HEK293T (cell line): ENCODE results near the gene SLC25A25.

ENCODE experiments used
- CTCF ChIA-PET: fragments of 350-600 bp; formaldehyde crosslinking; extraction: SDS; loops from one replicate; lab custom pipeline; 2021; ENCODE audit warnings: antibody characterized with exemption, inconsistent platforms; lab: Yijun Ruan, JAX
- POLR2A ChIA-PET: fragments of 350-600 bp; formaldehyde crosslinking; extraction: SDS; loops from one replicate; lab custom pipeline; 2020; ENCODE audit warnings: antibody characterized with exemption, inconsistent platforms; lab: Yijun Ruan, JAX
- DNase-seq: peaks from one replicate; pipeline ENCODE4 v3.0.0; 2012; ENCODE audit warnings: mixed read lengths; ENCODE audit errors: extremely low spot score
- ARNT ChIP-seq: fragments of 450-650 bp; IDR thresholded peaks from 2 replicates; pipeline ENCODE4 v1.6.1; 2017; ENCODE audit warnings: mild to moderate bottlenecking
- BHLHE40 ChIP-seq: fragments of 450-650 bp; IDR thresholded peaks from 2 replicates; pipeline ENCODE4 v1.6.1; 2016; ENCODE audit warnings: mild to moderate bottlenecking, moderate library complexity, borderline replicate concordance
- CTBP1 ChIP-seq: fragments of 450-650 bp; IDR thresholded peaks from 2 replicates; pipeline ENCODE4 v1.6.1; 2016; ENCODE audit warnings: borderline replicate concordance
- ELF4 ChIP-seq: fragments of 450-650 bp; IDR thresholded peaks from 2 replicates; pipeline ENCODE4 v1.6.1; 2017; ENCODE audit warnings: antibody characterized with exemption
- FOXA1 ChIP-seq: fragments of 450-650 bp; IDR thresholded peaks from 2 replicates; pipeline ENCODE4 v1.6.1; 2016; ENCODE audit warnings: mild to moderate bottlenecking
- FOXK2 ChIP-seq: fragments of 450-650 bp; IDR thresholded peaks from 2 replicates; pipeline ENCODE4 v1.6.1; 2016; ENCODE audit warnings: mild to moderate bottlenecking
- FOXM1 ChIP-seq: fragments of 450-650 bp; IDR thresholded peaks from 2 replicates; pipeline ENCODE4 v1.6.1; 2017; ENCODE audit warnings: mild to moderate bottlenecking, borderline replicate concordance
- HDGF ChIP-seq: fragments of 450-650 bp; IDR thresholded peaks from 2 replicates; pipeline ENCODE4 v1.6.1; 2017; ENCODE audit warnings: antibody characterized with exemption, borderline replicate concordance
- L3MBTL2 ChIP-seq: fragments of 450-650 bp; conservative IDR thresholded peaks from 2 replicates; pipeline ENCODE4 v1.6.1; 2016; ENCODE audit warnings: mild to moderate bottlenecking
- LEF1 ChIP-seq: fragments of 450-650 bp; IDR thresholded peaks from 2 replicates; pipeline ENCODE4 v1.6.1; 2017; ENCODE audit warnings: mild to moderate bottlenecking, borderline replicate concordance
- NFRKB ChIP-seq: fragments of 450-650 bp; IDR thresholded peaks from 2 replicates; pipeline ENCODE4 v1.6.1; 2016; ENCODE audit warnings: mild to moderate bottlenecking, moderate library complexity
- PKNOX1 ChIP-seq: fragments of 450-650 bp; IDR thresholded peaks from 2 replicates; pipeline ENCODE4 v1.6.1; 2016
- SP1 ChIP-seq: fragments of 450-650 bp; IDR thresholded peaks from 2 replicates; pipeline ENCODE4 v1.6.1; 2017
- SUZ12 ChIP-seq: fragments of 450-650 bp; IDR thresholded peaks from 2 replicates; pipeline ENCODE4 v1.6.1; 2016; ENCODE audit warnings: mild to moderate bottlenecking
- TARDBP ChIP-seq: fragments of 450-650 bp; IDR thresholded peaks from 2 replicates; pipeline ENCODE4 v1.6.1; 2016
- ZNF384 ChIP-seq: fragments of 450-650 bp; IDR thresholded peaks from 2 replicates; pipeline ENCODE4 v1.6.1; 2016

The SLC25A25 gene

GRCh38 chr9:128051932-128052709 lies 15.9 kb upstream of the SLC25A25 start:
- CTCF ChIA-PET = no interaction called here
- TF ChIP-seq FOXK2 = no peak
- no peak for TF ChIP-seq PKNOX1
- no peak for TF ChIP-seq ELF4
- TF ChIP-seq LEF1 = no peak
- TF ChIP-seq FOXM1 = no peak
- TF ChIP-seq L3MBTL2 = no peak
- TF ChIP-seq HDGF = no peak
- TF ChIP-seq CTBP1 = no peak
- no peak for TF ChIP-seq FOXA1
- TF ChIP-seq NFRKB = no peak
- TF ChIP-seq SUZ12 = no peak
- TF ChIP-seq ZNF384 = no peak
- TF ChIP-seq SP1 = no peak
- no peak for TF ChIP-seq ARNT
- TF ChIP-seq TARDBP = no peak
- TF ChIP-seq BHLHE40 = no peak
- no peak for DNase-seq
- POLR2A ChIA-PET = no interaction called here

- DNase-seq = no peak
- TF ChIP-seq ARNT = no peak
- TF ChIP-seq BHLHE40 = no peak
- TF ChIP-seq ZNF384 = no peak
- no peak for TF ChIP-seq FOXM1
- TF ChIP-seq HDGF = no peak
- no peak for TF ChIP-seq FOXA1
- TF ChIP-seq SUZ12 = no peak
- TF ChIP-seq L3MBTL2 = no peak
- TF ChIP-seq CTBP1 = no peak
- TF ChIP-seq FOXK2 = no peak
- no peak for TF ChIP-seq PKNOX1
- TF ChIP-seq LEF1 = no peak
- no peak for TF ChIP-seq ELF4
- no peak for TF ChIP-seq SP1
- no peak for TF ChIP-seq TARDBP
- ChIA-PET POLR2A (no interaction called here), CTCF (interaction anchor here (1.1 kb wide), 1 partner anchor 8 kb away, joined by 3 read pairs; no protein-coding TSS in a partner anchor)
Observed at GRCh38 chr9:128053560-128053959, 14.5 kb upstream of the SLC25A25 start.

- ChIA-PET CTCF (interaction anchor here (1.1 kb wide), 1 partner anchor 8 kb away, joined by 3 read pairs; no protein-coding TSS in a partner anchor), POLR2A (interaction anchor here (2.5 kb wide), 1 partner anchor 14 kb away, joined by 10 read pairs; the partner anchor contains the start of genes NAIF1 and SLC25A25)
- no peak for DNase-seq
- TF ChIP-seq FOXA1 (no peak), SP1 (no peak), TARDBP (no peak), ZNF384 (no peak), BHLHE40 (no peak), HDGF (no peak), SUZ12 (no peak), NFRKB (no peak), FOXM1 (no peak)
Observed at GRCh38 chr9:128054087-128054486, 13.9 kb upstream of the SLC25A25 start.

- CTCF ChIA-PET = interaction anchor here (2.1 kb wide), 1 partner anchor 62 kb away, joined by 4 read pairs; no protein-coding TSS in a partner anchor
- DNase-seq = no peak
- TF ChIP-seq ELF4 (no peak), FOXM1 (no peak), SUZ12 (no peak), SP1 (no peak), NFRKB (no peak), L3MBTL2 (no peak), ZNF384 (no peak), LEF1 (no peak), CTBP1 (no peak), FOXK2 (no peak), BHLHE40 (no peak)
- POLR2A ChIA-PET = interaction anchor here (2.5 kb wide), 1 partner anchor 12 kb away, joined by 10 read pairs; the partner anchor contains the start of genes NAIF1 and SLC25A25
Observed at GRCh38 chr9:128055344-128056040, 12.5 kb upstream of the SLC25A25 start.

- ChIA-PET CTCF (interaction anchor here (2.1 kb wide), 1 partner anchor 62 kb away, joined by 4 read pairs; no protein-coding TSS in a partner anchor), POLR2A (interaction anchor here (2.5 kb wide), 1 partner anchor 12 kb away, joined by 10 read pairs; the partner anchor contains the start of genes NAIF1 and SLC25A25)
- TF ChIP-seq CTBP1 (no peak), SUZ12 (no peak), ARNT (no peak), NFRKB (no peak), SP1 (no peak), TARDBP (no peak), ZNF384 (no peak), FOXA1 (no peak), BHLHE40 (no peak), ELF4 (no peak), LEF1 (no peak), L3MBTL2 (no peak), PKNOX1 (no peak), FOXK2 (no peak), HDGF (no peak), FOXM1 (no peak)
- DNase-seq = no peak
Observed at GRCh38 chr9:128056086-128056485, 11.9 kb upstream of the SLC25A25 start.
